ENCODE results near the gene MUC3A.
"Not testable (repeated sequence)": the region's sequence is repeated elsewhere in the genome, so short reads cannot be mapped to it uniquely, and the experiment has no call there.

MUC3A gene

GRCh38 chr7:100949227-100949932 is at the start of gene MUC3A:
Gene MUC3A, plus strand, starts transcription at chr7:100949534. Its CDS starts 91 bp downstream, at chr7:100949625.
- no peak for DNase-seq

- no peak for DNase-seq
Measured at GRCh38 chr7:100900978-100901377, 48.4 kb upstream of the MUC3A start.

- no peak for DNase-seq
Measured at GRCh38 chr7:100901921-100902332, 47.4 kb upstream of the MUC3A start.

GRCh38 chr7:100902638-100903037 is 46.7 kb upstream of the MUC3A start:
- no peak for DNase-seq

- DNase-seq, result no peak
Measured at GRCh38 chr7:100908512-100908911, 40.8 kb upstream of the MUC3A start.

- not testable (repeated sequence) for DNase-seq
Measured at GRCh38 chr7:100910443-100910842, 38.9 kb upstream of the MUC3A start.

- DNase-seq, result no peak
Measured at GRCh38 chr7:100911484-100911883, 37.9 kb upstream of the MUC3A start.

- DNase-seq, result no peak
Measured at GRCh38 chr7:100914208-100914878, 35.0 kb upstream of the MUC3A start.

- no peak for DNase-seq
Measured at GRCh38 chr7:100914879-100915447, 34.4 kb upstream of the MUC3A start.

- not testable (repeated sequence) for DNase-seq
Measured at GRCh38 chr7:100919335-100919734, 30.0 kb upstream of the MUC3A start.

- DNase-seq, result not testable (repeated sequence)
Measured at GRCh38 chr7:100919779-100920437, 29.4 kb upstream of the MUC3A start.

GRCh38 chr7:100921039-100921438 is 28.3 kb upstream of the MUC3A start:
- DNase-seq, result no peak

GRCh38 chr7:100923616-100924015 is 25.7 kb upstream of the MUC3A start:
- DNase-seq, result not testable (repeated sequence)

GRCh38 chr7:100929808-100930174 is 19.5 kb upstream of the MUC3A start:
- DNase-seq, result no peak

- DNase-seq, result no peak
Measured at GRCh38 chr7:100933734-100934133, 15.6 kb upstream of the MUC3A start.

GRCh38 chr7:100935381-100935780 is 14.0 kb upstream of the MUC3A start:
- DNase-seq, result not testable (repeated sequence)

- not testable (repeated sequence) for DNase-seq
Measured at GRCh38 chr7:100936167-100936566, 13.2 kb upstream of the MUC3A start.

GRCh38 chr7:100942045-100942774 is 7.1 kb upstream of the MUC3A start:
- peak; percentile 19 for DNase-seq

GRCh38 chr7:100943693-100944092 is 5.6 kb upstream of the MUC3A start:
- DNase-seq, result no peak

- no peak for DNase-seq
Measured at GRCh38 chr7:100944138-100944537, 5.2 kb upstream of the MUC3A start.

- no peak for DNase-seq
Measured at GRCh38 chr7:100946111-100946510, 3.2 kb upstream of the MUC3A start.

- DNase-seq, result no peak
Measured at GRCh38 chr7:100946766-100947365, 2.5 kb upstream of the MUC3A start.

All from SHP77 treated with DMSO at 0.1 percent for 48 hours (cell line).